GM18508 (cell line): Measurements from ENCODE around the gene AKAP13.
"Not testable (repeated sequence)": the region's sequence is repeated elsewhere in the genome, so short reads cannot be mapped to it uniquely, and the experiment has no call there.

Experiments used
- ATAC-seq: cut with Tn5 transposase; IDR thresholded peaks from one replicate; pipeline ENCODE4 v1.9.1; 2021; ENCODE audit warnings: moderate number of reproducible peaks; ENCODE audit not compliant: insufficient read depth, unreplicated experiment

AKAP13 gene

GRCh38 chr15:85347264-85348047 is 32.9 kb upstream of the AKAP13 start:
- not testable (repeated sequence) for ATAC-seq

GRCh38 chr15:85348048-85348766 is 32.2 kb upstream of the AKAP13 start:
- not testable (repeated sequence) for ATAC-seq

GRCh38 chr15:85349062-85349461 is 31.3 kb upstream of the AKAP13 start:
- ATAC-seq = not testable (repeated sequence)

- ATAC-seq = no peak
Observed at GRCh38 chr15:85350395-85350794, 30.0 kb upstream of the AKAP13 start.

GRCh38 chr15:85351501-85351900 is 28.9 kb upstream of the AKAP13 start:
- ATAC-seq = not testable (repeated sequence)

- no peak for ATAC-seq
Observed at GRCh38 chr15:85351965-85352364, 28.4 kb upstream of the AKAP13 start.

GRCh38 chr15:85353516-85353915 is 26.9 kb upstream of the AKAP13 start:
- ATAC-seq = no peak

- ATAC-seq = no peak
Observed at GRCh38 chr15:85354461-85354860, 25.9 kb upstream of the AKAP13 start.

- ATAC-seq = no peak
Observed at GRCh38 chr15:85354948-85355347, 25.5 kb upstream of the AKAP13 start.

- ATAC-seq = no peak
Observed at GRCh38 chr15:85356276-85356675, 24.1 kb upstream of the AKAP13 start.

GRCh38 chr15:85361323-85361722 is 19.1 kb upstream of the AKAP13 start:
- ATAC-seq = no peak

- no peak for ATAC-seq
Observed at GRCh38 chr15:85362436-85363081, 17.8 kb upstream of the AKAP13 start.

GRCh38 chr15:85365980-85366379 is 14.4 kb upstream of the AKAP13 start:
- no peak for ATAC-seq

- ATAC-seq = no peak
Observed at GRCh38 chr15:85367741-85368140, 12.7 kb upstream of the AKAP13 start.

- no peak for ATAC-seq
Observed at GRCh38 chr15:85374831-85375230, 5.6 kb upstream of the AKAP13 start.

GRCh38 chr15:85377269-85377668 is 3.1 kb upstream of the AKAP13 start:
- ATAC-seq = no peak

- ATAC-seq = no peak
Observed at GRCh38 chr15:85377986-85378385, 2.4 kb upstream of the AKAP13 start.

- no peak for ATAC-seq
Observed at GRCh38 chr15:85379403-85380131, 836 bp upstream of the AKAP13 start.

- peak; percentile 16 for ATAC-seq
Observed at GRCh38 chr15:85380812-85381642, 624 bp downstream of the AKAP13 start.
